PC-3 (cell line): ENCODE results near the gene LHX2. TPM values are rescaled to one million over a fixed set of nuclear protein-coding genes. Genes with fewer than 3 reads are reported as not detected.

Experiments
- ATAC-seq: fragments of 200-7000 bp; cut with Tn5 transposase; 2 replicates; pipeline ENCODE4 v1.9.1; 2020; ENCODE audit warnings: mild to moderate bottlenecking, moderate library complexity
- BruUV-seq: library from RNA; stranded (reverse); fragments of 400-500 nt; replicated peaks from 2 replicates; lab custom pipeline; 2021; lab: Mats Ljungman, UMichigan
- CTCF ChIA-PET: fragments of 300-600 bp; sonication (Branson Sonifier 250); formaldehyde crosslinking; loops from one replicate; lab custom pipeline; 2022; ENCODE audit warnings: antibody characterized with exemption; lab: Charles Lee
- POLR2A ChIA-PET: fragments of 300-600 bp; sonication (Branson Sonifier 250); formaldehyde crosslinking; loops from one replicate; lab custom pipeline; 2022; ENCODE audit warnings: antibody characterized with exemption; ENCODE audit not compliant: unreplicated experiment; lab: Charles Lee
- DNase-seq: peaks from one replicate; pipeline ENCODE4 v3.0.0-alpha.2; 2015
- H2AFZ ChIP-seq: fragments of 300-600 bp; sonication (generic); 2 replicates; pipeline ENCODE4 v1.6.0; 2016; ENCODE audit warnings: antibody characterized with exemption, low read length
- H3F3A ChIP-seq: fragments of 300-600 bp; sonication (generic); one replicate; pipeline ENCODE4 v1.6.0; 2017; ENCODE audit warnings: antibody characterized with exemption, low read length, control low read depth, mild to moderate bottlenecking; ENCODE audit not compliant: unreplicated experiment
- H3K27ac ChIP-seq: fragments of 300-600 bp; sonication (generic); 2 replicates; pipeline ENCODE4 v1.5.1; 2016; ENCODE audit warnings: mild to moderate bottlenecking, low read length
- H3K27me3 ChIP-seq: fragments of 300-600 bp; sonication (generic); 2 replicates; pipeline ENCODE4 v1.6.1; 2016; ENCODE audit warnings: low read length, mixed read lengths
- H3K36me3 ChIP-seq: fragments of 300-600 bp; sonication (generic); 2 replicates; pipeline ENCODE4 v1.6.1; 2016; ENCODE audit warnings: low read depth, mixed run types, low read length, mixed read lengths
- H3K4me1 ChIP-seq: fragments of 300-600 bp; sonication (generic); 2 replicates; pipeline ENCODE4 v1.5.1; 2016; ENCODE audit warnings: low read length; ENCODE audit not compliant: insufficient read depth
- H3K4me2 ChIP-seq: fragments of 300-600 bp; sonication (generic); 2 replicates; pipeline ENCODE4 v1.6.0; 2016; ENCODE audit warnings: low read length
- H3K4me3 ChIP-seq: fragments of 300-600 bp; sonication (generic); 2 replicates; pipeline ENCODE4 v1.5.1; 2016; ENCODE audit warnings: mild to moderate bottlenecking, low read length, mixed read lengths
- H3K79me2 ChIP-seq: fragments of 300-600 bp; sonication (generic); 2 replicates; pipeline ENCODE4 v1.6.1; 2017; ENCODE audit warnings: low read length, mixed read lengths
- H3K9ac ChIP-seq: fragments of 300-600 bp; sonication (generic); 2 replicates; pipeline ENCODE4 v1.6.0; 2016; ENCODE audit warnings: mild to moderate bottlenecking, low read length
- H3K9me2 ChIP-seq: fragments of 300-600 bp; sonication (generic); replicated peaks from 2 replicates; pipeline ENCODE4 v1.6.1; 2016; ENCODE audit warnings: mixed run types, low read length, mixed read lengths
- H3K9me3 ChIP-seq: fragments of 300-600 bp; sonication (generic); 2 replicates; pipeline ENCODE4 v1.6.1; 2016; ENCODE audit warnings: low read length, mixed read lengths
- H4K20me1 ChIP-seq: fragments of 300-600 bp; sonication (generic); 2 replicates; pipeline ENCODE4 v1.6.1; 2016; ENCODE audit warnings: low read length, mixed read lengths
- EZH2 ChIP-seq: fragments of 300-600 bp; sonication (generic); IDR thresholded peaks from one replicate; pipeline ENCODE4 v1.6.1; 2017; ENCODE audit warnings: antibody characterized with exemption, mild to moderate bottlenecking, low read length; ENCODE audit not compliant: unreplicated experiment
- EZH2phosphoT487 ChIP-seq: fragments of 300-600 bp; sonication (generic); IDR thresholded peaks from 2 replicates; pipeline ENCODE4 v1.6.1; 2018; ENCODE audit warnings: mild to moderate bottlenecking, antibody characterized with exemption, low read length, borderline replicate concordance
- intact Hi-C: fragments of 100-400 bp; cut with micrococcal nuclease; formaldehyde crosslinking; loops from 2 replicates; pipeline ENCODE4 v1.9.0; 2023
- total RNA-seq: library from RNA; depleted of rRNA; stranded (reverse); fragments of >200 nt; gene quantifications from 2 replicates; pipeline ENCODE4 v1.2.3, GENCODE V29; 2014
- TF ChIP-seq, protein P1 (sequence below): fragments of 300-600 bp; sonication (generic); conservative IDR thresholded peaks from 2 replicates; pipeline ENCODE4 v1.5.1; 2017; ENCODE audit warnings: antibody characterized with exemption, low read depth, mild to moderate bottlenecking, low read length

LHX2 gene
- total RNA-seq, 1 experiment from 2014 or later = 1.1 TPM

GRCh38 chr9:124052401-124052800, 40.8 kb downstream of the LHX2 start:
- Histone ChIP-seq H4K20me1 (no peaks in the 10 kb centered on the region), H3K9me2 (no peaks in the 10 kb centered on the region), H3F3A (no peaks in the 10 kb centered on the region), H3K4me3 (no peak overlapping the region), H3K79me2 (no peaks in the 10 kb centered on the region), H3K9ac (no peak overlapping the region), H2AFZ (no peak overlapping the region), H3K9me3 (no peaks in the 10 kb centered on the region), H3K4me1 (peaks cover 11% of the 10 kb centered on the region; the same call in 1 of the 2 replicates), H3K27ac (no peak overlapping the region), H3K27me3 (no peaks in the 10 kb centered on the region), H3K36me3 (no peaks in the 10 kb centered on the region), H3K4me2 (no peak overlapping the region)
- intact Hi-C loops = no loop called here
- ATAC-seq = no peak
- TF ChIP-seq EZH2phosphoT487 (no peak), EZH2 (no peak)
- TF ChIP-seq, protein P1, sequence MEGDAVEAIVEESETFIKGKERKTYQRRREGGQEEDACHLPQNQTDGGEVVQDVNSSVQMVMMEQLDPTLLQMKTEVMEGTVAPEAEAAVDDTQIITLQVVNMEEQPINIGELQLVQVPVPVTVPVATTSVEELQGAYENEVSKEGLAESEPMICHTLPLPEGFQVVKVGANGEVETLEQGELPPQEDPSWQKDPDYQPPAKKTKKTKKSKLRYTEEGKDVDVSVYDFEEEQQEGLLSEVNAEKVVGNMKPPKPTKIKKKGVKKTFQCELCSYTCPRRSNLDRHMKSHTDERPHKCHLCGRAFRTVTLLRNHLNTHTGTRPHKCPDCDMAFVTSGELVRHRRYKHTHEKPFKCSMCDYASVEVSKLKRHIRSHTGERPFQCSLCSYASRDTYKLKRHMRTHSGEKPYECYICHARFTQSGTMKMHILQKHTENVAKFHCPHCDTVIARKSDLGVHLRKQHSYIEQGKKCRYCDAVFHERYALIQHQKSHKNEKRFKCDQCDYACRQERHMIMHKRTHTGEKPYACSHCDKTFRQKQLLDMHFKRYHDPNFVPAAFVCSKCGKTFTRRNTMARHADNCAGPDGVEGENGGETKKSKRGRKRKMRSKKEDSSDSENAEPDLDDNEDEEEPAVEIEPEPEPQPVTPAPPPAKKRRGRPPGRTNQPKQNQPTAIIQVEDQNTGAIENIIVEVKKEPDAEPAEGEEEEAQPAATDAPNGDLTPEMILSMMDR = no peak
- BruUV-seq = no TSS peak
- CTCF ChIA-PET = no interaction called here
- POLR2A ChIA-PET = no interaction called here
- DNase-seq = no peak

DNA sequence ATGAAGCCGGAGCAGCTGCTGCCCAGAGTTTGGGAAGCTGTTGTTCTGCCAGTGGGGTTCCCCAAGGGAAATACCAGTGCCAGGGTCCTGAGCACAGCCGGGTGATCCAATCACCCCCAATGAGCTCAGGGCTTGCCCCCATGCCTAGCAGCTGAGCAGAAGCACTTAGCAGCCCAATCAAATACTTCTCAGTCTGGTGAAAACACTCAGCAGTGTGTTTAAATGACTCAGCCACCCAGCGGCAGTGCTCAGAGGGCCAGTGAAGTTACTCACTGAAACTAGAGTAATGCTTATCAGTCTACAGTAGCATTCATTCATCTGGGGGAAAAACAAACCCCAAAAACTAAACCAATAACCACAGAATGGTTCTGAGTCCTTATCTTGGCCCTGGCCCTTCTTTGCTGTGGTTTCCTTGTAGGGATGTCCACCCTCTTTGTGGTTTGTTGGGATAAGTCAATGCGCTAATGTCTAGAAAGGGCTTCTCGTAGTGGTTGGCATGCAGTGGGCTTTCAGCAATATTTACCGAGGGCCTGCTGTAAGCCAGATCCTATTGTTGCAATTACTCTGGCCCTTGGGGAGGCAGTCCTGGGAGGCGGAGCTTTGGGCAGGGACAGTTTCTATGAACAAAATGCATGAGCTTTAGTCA, 43.1 kb downstream of the LHX2 start:
- BruUV-seq = no TSS peak
- ATAC-seq (peak; percentile 97), DNase-seq (peak; percentile 84)
- H3K36me3 ChIP-seq = no peaks in the 10 kb centered on the region
- H3K9ac ChIP-seq = no peak overlapping the region
- intact Hi-C loops = no loop called here
- H3K4me3 ChIP-seq = no peak overlapping the region
- no peaks in the 10 kb centered on the region for H4K20me1 ChIP-seq
- peak overlapping the region; percentile 35 for H3K4me2 ChIP-seq
- no peaks in the 10 kb centered on the region for H3K9me2 ChIP-seq
- H3K79me2 ChIP-seq = no peaks in the 10 kb centered on the region
- CTCF ChIA-PET = interaction anchor here (0.6 kb wide), 1 partner anchor 123 kb away, joined by 10 read pairs; no protein-coding TSS in a partner anchor
- no peak for TF ChIP-seq EZH2
- TF ChIP-seq, protein P1 = peak; percentile 23; the same call in 1 of the 2 replicates
- 0 out of 2 replicates have a peak, but pooled peaks have one; percentile 38 for TF ChIP-seq EZH2phosphoT487
- H3F3A ChIP-seq = no peaks in the 10 kb centered on the region
- H3K4me1 ChIP-seq = peaks cover 11% of the 10 kb centered on the region; the same call in 1 of the 2 replicates
- H3K27me3 ChIP-seq = no peaks in the 10 kb centered on the region
- no peak overlapping the region for H3K27ac ChIP-seq
- POLR2A ChIA-PET = interaction anchor here (0.6 kb wide), 1 partner anchor 24 kb away, joined by 3 read pairs; no protein-coding TSS in a partner anchor
- H3K9me3 ChIP-seq = no peaks in the 10 kb centered on the region
- 0 out of 2 replicates have a peak overlapping the region, but pooled peaks have one; percentile 25 for H2AFZ ChIP-seq
